ENCODE data around the gene LSS. TPM values are rescaled to one million over a fixed set of nuclear protein-coding genes. Genes with fewer than 3 reads are reported as not detected.
A peak's percentile ranks its signal among the peaks of the same experiment; 100 is the strongest.

LSS gene
- total RNA-seq, 1 donor from 2014 or later: 52.0 TPM

- Histone ChIP-seq H3K9me3 (replicated peaks) (no peaks in the 10 kb centered on the region), H3K27me3 (ENCODE audit: low read depth) (no peaks in the 10 kb centered on the region), H3K4me3 (no peak overlapping the region), H3K27ac (replicated peaks) (peak overlapping the region; percentile 76), H3K4me1 (peaks cover 66% of the 10 kb centered on the region), H3K36me3 (peaks cover 44% of the 10 kb centered on the region)
- no peak for TF ChIP-seq CTCF (IDR thresholded peaks at IDR 0.05; ENCODE audit: borderline replicate concordance)
- DNase-seq: peak; percentile 46
- intact Hi-C loops (cut with micrococcal nuclease): no loop called here
These were observed 6.7 kb downstream of the LSS start for GRCh38 chr21:46221664-46222435.

- Histone ChIP-seq H3K27me3 (ENCODE audit: low read depth) (no peaks in the 10 kb centered on the region), H3K4me1 (peaks cover 64% of the 10 kb centered on the region), H3K9me3 (replicated peaks) (no peaks in the 10 kb centered on the region), H3K27ac (replicated peaks) (no peak overlapping the region), H3K4me3 (no peak overlapping the region), H3K36me3 (peaks cover 54% of the 10 kb centered on the region)
- no peak for TF ChIP-seq CTCF (IDR thresholded peaks at IDR 0.05; ENCODE audit: borderline replicate concordance)
- intact Hi-C loops (cut with micrococcal nuclease): no loop called here
- DNase-seq: no peak
These were observed 7.7 kb downstream of the LSS start for GRCh38 chr21:46220847-46221246.

- Histone ChIP-seq H3K4me1 (peaks cover 59% of the 10 kb centered on the region), H3K9me3 (replicated peaks) (no peaks in the 10 kb centered on the region), H3K36me3 (peaks cover 59% of the 10 kb centered on the region), H3K27me3 (ENCODE audit: low read depth) (no peaks in the 10 kb centered on the region), H3K4me3 (no peak overlapping the region), H3K27ac (replicated peaks) (no peak overlapping the region)
- DNase-seq: no peak
- intact Hi-C loops (cut with micrococcal nuclease): no loop called here
- TF ChIP-seq CTCF (IDR thresholded peaks at IDR 0.05; ENCODE audit: borderline replicate concordance): no peak
These were observed 8.2 kb downstream of the LSS start for GRCh38 chr21:46220275-46220810.

GRCh38 chr21:46219591-46220239 lies 8.9 kb downstream of the LSS start:
- no peak overlapping the region for H3K27ac ChIP-seq (replicated peaks)
- peak; percentile 58 for DNase-seq
- H3K9me3 ChIP-seq (replicated peaks): no peaks in the 10 kb centered on the region
- H3K27me3 ChIP-seq (ENCODE audit: low read depth): no peaks in the 10 kb centered on the region
- no peak for TF ChIP-seq CTCF (IDR thresholded peaks at IDR 0.05; ENCODE audit: borderline replicate concordance)
- intact Hi-C loops (cut with micrococcal nuclease): no loop called here
- no peak overlapping the region for H3K4me3 ChIP-seq
- H3K36me3 ChIP-seq: peaks cover 65% of the 10 kb centered on the region
- peaks cover 53% of the 10 kb centered on the region for H3K4me1 ChIP-seq

- Histone ChIP-seq H3K36me3 (peaks cover 71% of the 10 kb centered on the region), H3K4me3 (no peak overlapping the region), H3K27me3 (ENCODE audit: low read depth) (no peaks in the 10 kb centered on the region), H3K27ac (replicated peaks) (no peak overlapping the region), H3K4me1 (peaks cover 46% of the 10 kb centered on the region), H3K9me3 (replicated peaks) (no peaks in the 10 kb centered on the region)
- no peak for DNase-seq
- intact Hi-C loops (cut with micrococcal nuclease): no loop called here
- TF ChIP-seq CTCF (IDR thresholded peaks at IDR 0.05; ENCODE audit: borderline replicate concordance): no peak
These were observed 9.5 kb downstream of the LSS start for GRCh38 chr21:46218906-46219590.
